Ovary (tissue), 3 donors: ENCODE data around the gene C9orf152.
"Not testable (repeated sequence)": the region's sequence is repeated elsewhere in the genome, so short reads cannot be mapped to it uniquely, and the experiment has no call there.

Source experiments
- CTCF ChIP-seq, 3 donors: fragments of 450-650 bp in 2 of 3; fragments of 200-600 bp in 1 of 3; IDR thresholded peaks; one replicate each; pipeline versions ENCODE4 v1.5.1 to v1.8.0; 2016 to 2022; ENCODE audit warnings: antibody characterized with exemption in 3 of 3, mild to moderate bottlenecking in 1 of 3
- EP300 ChIP-seq: sonication (generic); formaldehyde crosslinking; IDR thresholded peaks from one replicate; pipeline ENCODE4 v1.6.1; 2017; ENCODE audit warnings: antibody characterized with exemption
- POLR2A ChIP-seq: fragments of 450-650 bp; IDR thresholded peaks from one replicate; pipeline ENCODE4 v1.6.1; 2017; ENCODE audit warnings: antibody characterized with exemption, mild to moderate bottlenecking, moderate library complexity
- donor health status: DM: no; HTN: no; CAD: no.

GRCh38 chr9:110196084-110196499 is 11.9 kb downstream of the C9orf152 start:
- TF ChIP-seq EP300; CTCF (IDR thresholded peaks at IDR 0.05); POLR2A: not testable (repeated sequence)
